Mesenchymal stem cell (in vitro differentiated cells and primary cell): ENCODE measurements around the gene AKT3.

Experiments used
- DNase-seq: peaks from one replicate; pipeline ENCODE4 v3.0.0-alpha.2; 2013
- H2AFZ ChIP-seq: one replicate; pipeline ENCODE4 v1.6.1; 2013; ENCODE audit warnings: low read depth, mild to moderate bottlenecking, control low read depth, inconsistent platforms, low read length, moderate library complexity
- H2AK5ac ChIP-seq: 2 replicates; pipeline ENCODE4 v1.6.1; 2013; ENCODE audit warnings: low read length, moderate library complexity, mild to moderate bottlenecking, inconsistent platforms; ENCODE audit not compliant: severe bottlenecking
- H2BK120ac ChIP-seq: one replicate; pipeline ENCODE4 v1.6.1; 2013; ENCODE audit warnings: low read depth, mild to moderate bottlenecking, inconsistent platforms, low read length, moderate library complexity
- H2BK12ac ChIP-seq, 2 experiments: one replicate each; pipeline ENCODE4 v1.6.1; 2013; ENCODE audit warnings: inconsistent platforms in 2 of 2, low read length in 2 of 2, mild to moderate bottlenecking in 2 of 2, moderate library complexity in 2 of 2, control low read depth in 1 of 2
- H2BK15ac ChIP-seq: one replicate; pipeline ENCODE4 v1.6.1; 2013; ENCODE audit warnings: mild to moderate bottlenecking, low read depth, inconsistent platforms; ENCODE audit not compliant: poor library complexity, severe bottlenecking
- H2BK5ac ChIP-seq: 2 replicates; pipeline ENCODE4 v1.6.1; 2013; ENCODE audit warnings: low read depth, mild to moderate bottlenecking, low read length, control low read depth, inconsistent platforms; ENCODE audit not compliant: poor library complexity, severe bottlenecking
- H3K14ac ChIP-seq, 2 experiments: one replicate each; pipeline ENCODE4 v1.6.1; 2013; ENCODE audit warnings: inconsistent platforms in 2 of 2, low read length in 2 of 2, control low read depth in 1 of 2, mild to moderate bottlenecking in 1 of 2, moderate library complexity in 1 of 2
- H3K18ac ChIP-seq, 2 experiments: one replicate each; pipeline ENCODE4 v1.6.1; 2013; ENCODE audit warnings: inconsistent platforms in 2 of 2, low read length in 2 of 2, control low read depth in 1 of 2, low read depth in 1 of 2, mild to moderate bottlenecking in 1 of 2
- H3K23ac ChIP-seq, 2 experiments: one replicate each; pipeline ENCODE4 v1.6.1; 2013; ENCODE audit warnings: inconsistent platforms in 2 of 2, low read length in 2 of 2, mild to moderate bottlenecking in 2 of 2, moderate library complexity in 2 of 2, control low read depth in 1 of 2
- H3K27ac ChIP-seq: 2 replicates; pipeline ENCODE4 v1.5.1; 2013; ENCODE audit warnings: mild to moderate bottlenecking, moderate library complexity, low read length, control low read depth, inconsistent platforms; ENCODE audit not compliant: poor library complexity, severe bottlenecking
- H3K27me3 ChIP-seq, 2 experiments: 2 replicates each; pipeline versions ENCODE4 v1.6.1 to v1.7.0; 2013; ENCODE audit warnings: low read length in 2 of 2, mild to moderate bottlenecking in 2 of 2, moderate library complexity in 2 of 2, control low read depth in 1 of 2, inconsistent platforms in 1 of 2; ENCODE audit not compliant: control insufficient read depth in 1 of 2, insufficient read depth in 1 of 2
- H3K36me3 ChIP-seq, 2 experiments: 2 replicates each; pipeline versions ENCODE4 v1.6.1 to v1.7.0; 2013; ENCODE audit warnings: low read length in 2 of 2, control low read depth in 1 of 2, inconsistent platforms in 1 of 2, low read depth in 1 of 2, mild to moderate bottlenecking in 1 of 2; ENCODE audit not compliant: insufficient read depth in 2 of 2, control insufficient read depth in 1 of 2
- H3K4ac ChIP-seq, 2 experiments: one replicate each; pipeline ENCODE4 v1.6.1; 2013; ENCODE audit warnings: inconsistent platforms in 2 of 2, low read length in 2 of 2, mild to moderate bottlenecking in 2 of 2, moderate library complexity in 2 of 2, control low read depth in 1 of 2, low read depth in 1 of 2
- H3K4me1 ChIP-seq: 2 replicates; pipeline ENCODE4 v1.6.1; 2013; ENCODE audit warnings: low read depth, low read length, control low read depth; ENCODE audit not compliant: control insufficient read depth, insufficient read depth
- H3K4me2 ChIP-seq: 2 replicates; pipeline ENCODE4 v1.6.1; 2013; ENCODE audit warnings: low read length, mild to moderate bottlenecking, inconsistent platforms; ENCODE audit not compliant: poor library complexity, severe bottlenecking
- H3K4me3 ChIP-seq, 2 experiments: 2 replicates each; pipeline versions ENCODE4 v1.5.1 to v1.7.0; 2013; ENCODE audit warnings: low read length in 2 of 2, mild to moderate bottlenecking in 2 of 2, control low read depth in 1 of 2, low read depth in 1 of 2; ENCODE audit not compliant: insufficient read depth in 1 of 2
- H3K79me1 ChIP-seq: replicated peaks from 2 replicates; pipeline ENCODE4 v1.6.1; 2013; ENCODE audit warnings: mild to moderate bottlenecking, control low read depth, low read length, inconsistent platforms; ENCODE audit not compliant: poor library complexity, severe bottlenecking
- H3K9ac ChIP-seq: 2 replicates; pipeline ENCODE4 v1.7.0; 2013; ENCODE audit warnings: mild to moderate bottlenecking, low read length, moderate library complexity
- H3K9me3 ChIP-seq: 2 replicates; pipeline ENCODE4 v1.7.0; 2013; ENCODE audit warnings: mild to moderate bottlenecking, low read length; ENCODE audit not compliant: control insufficient read depth
- H4K8ac ChIP-seq: one replicate; pipeline ENCODE4 v1.6.1; 2013; ENCODE audit warnings: inconsistent platforms, mild to moderate bottlenecking, low read length, moderate library complexity
- H4K91ac ChIP-seq: one replicate; pipeline ENCODE4 v1.6.1; 2013; ENCODE audit warnings: mild to moderate bottlenecking, low read length, inconsistent platforms
- WGBS: methylation state at CpG from one replicate; pipeline ENCODE4 v1.1.7; 2013; ENCODE audit warnings: mixed read lengths; 5-methylcytosine and 5-hydroxymethylcytosine counted together

The AKT3 gene

DNA sequence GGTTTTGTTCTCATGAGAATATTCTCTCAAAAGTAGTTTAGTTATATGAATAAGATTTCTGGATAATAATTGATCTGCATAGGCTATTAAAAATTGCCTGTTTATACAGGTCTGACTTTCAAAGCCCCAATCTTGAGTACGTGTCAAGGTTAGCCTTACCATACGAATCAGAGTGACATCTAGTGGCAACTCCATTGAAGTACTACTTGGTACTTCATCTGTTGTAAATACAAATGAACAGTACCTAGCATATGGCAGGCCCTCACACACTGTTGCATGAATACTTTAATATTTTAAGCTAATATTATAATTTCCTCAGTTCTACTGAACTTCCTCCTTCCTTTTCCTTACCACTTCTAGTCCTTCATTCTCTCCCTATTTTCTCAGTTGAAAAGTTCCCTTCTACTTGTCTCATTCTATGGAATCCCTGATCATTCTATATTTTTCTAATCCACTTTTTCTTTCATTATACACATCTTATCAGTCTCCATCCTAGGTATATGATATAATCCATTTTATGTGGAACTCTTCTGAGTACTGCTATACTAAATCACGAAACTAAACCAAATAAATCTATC, 101.2 kb downstream of the AKT3 start:
- Histone ChIP-seq H3K79me1 (peaks cover 14% of the 10 kb centered on the region), H3K4me2 (no peak overlapping the region), H3K14ac (no peak overlapping the region), H3K23ac (no peak overlapping the region), H2AFZ (no peak overlapping the region), H3K9ac (peak overlapping the region; percentile 18), H3K27ac (no peak overlapping the region), H4K91ac (no peak overlapping the region), H2AK5ac (no peak overlapping the region), H2BK12ac (no peak overlapping the region), H4K8ac (no peak overlapping the region), H3K4me3 (no peak overlapping the region), H3K9me3 (no peaks in the 10 kb centered on the region), H3K36me3 (no peaks in the 10 kb centered on the region), H2BK15ac (no peak overlapping the region), H3K4me1 (peaks cover 2% of the 10 kb centered on the region), H3K18ac (no peak overlapping the region), H3K4ac (no peak overlapping the region), H2BK5ac (no peak overlapping the region), H2BK120ac (no peak overlapping the region), H3K27me3 (no peaks in the 10 kb centered on the region)
- peak; percentile 79 for DNase-seq
- 13% methylated on average over 3 of the region's 3 CpGs for WGBS

DNA sequence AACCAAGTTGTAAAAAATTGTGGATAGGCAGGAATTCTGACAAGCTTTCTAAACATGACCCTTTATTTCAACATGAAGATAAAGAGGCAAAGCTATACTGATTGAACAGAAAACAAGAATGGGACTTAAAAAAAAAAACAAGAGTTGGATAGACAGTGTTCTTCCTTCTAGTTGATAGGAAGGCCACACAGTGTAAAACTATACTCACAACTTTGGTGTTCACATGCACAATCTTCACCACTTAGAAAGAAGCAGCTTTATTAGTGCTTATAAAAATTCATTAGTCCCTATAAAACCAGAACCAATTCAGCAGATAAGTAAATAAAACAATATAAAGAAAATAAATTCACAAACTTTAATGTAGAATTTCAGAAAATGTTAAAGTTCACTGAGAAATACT, 101.8 kb downstream of the AKT3 start:
- no peak overlapping the region for H3K23ac ChIP-seq

GRCh38 chr1:243746751-243747150, 103.3 kb downstream of the AKT3 start:
- Histone ChIP-seq H3K27me3 (no peaks in the 10 kb centered on the region), H4K8ac (no peak overlapping the region), H4K91ac (no peak overlapping the region), H2BK15ac (no peak overlapping the region), H2AFZ (no peak overlapping the region), H2BK12ac (no peak overlapping the region), H2BK5ac (no peak overlapping the region), H3K23ac (no peak overlapping the region), H3K4me1 (peaks cover 2% of the 10 kb centered on the region), H3K18ac (no peak overlapping the region), H3K36me3 (no peaks in the 10 kb centered on the region), H3K9ac (no peak overlapping the region), H3K9me3 (no peaks in the 10 kb centered on the region), H2BK120ac (no peak overlapping the region), H3K14ac (no peak overlapping the region), H3K4ac (peak overlapping the region in 1 of 2 experiments; percentile 61), H2AK5ac (no peak overlapping the region), H3K4me3 (no peak overlapping the region), H3K4me2 (no peak overlapping the region), H3K79me1 (peaks cover 13% of the 10 kb centered on the region), H3K27ac (no peak overlapping the region)
- DNase-seq: no peak

More for the DNA sequence above, 101.8 kb downstream of the AKT3 start:
- H3K9ac ChIP-seq: peak overlapping the region; percentile 18
- H2BK15ac ChIP-seq: no peak overlapping the region
- no peaks in the 10 kb centered on the region for H3K27me3 ChIP-seq
- no peak overlapping the region for H3K27ac ChIP-seq
- no peak overlapping the region for H3K4me2 ChIP-seq
- no peak overlapping the region for H2BK5ac ChIP-seq
- H3K79me1 ChIP-seq: peaks cover 16% of the 10 kb centered on the region
- H3K9me3 ChIP-seq: no peaks in the 10 kb centered on the region
- no peaks in the 10 kb centered on the region for H3K36me3 ChIP-seq
- H2BK12ac ChIP-seq: no peak overlapping the region
- H2BK120ac ChIP-seq: no peak overlapping the region
- H4K91ac ChIP-seq: no peak overlapping the region
- no peak overlapping the region for H3K4ac ChIP-seq
- peaks cover 2% of the 10 kb centered on the region for H3K4me1 ChIP-seq
- no peak overlapping the region for H4K8ac ChIP-seq
- no peak overlapping the region for H2AFZ ChIP-seq
- DNase-seq: no peak
- H2AK5ac ChIP-seq: no peak overlapping the region
- no peak overlapping the region for H3K14ac ChIP-seq
- H3K4me3 ChIP-seq: no peak overlapping the region
- H3K18ac ChIP-seq: no peak overlapping the region

DNA sequence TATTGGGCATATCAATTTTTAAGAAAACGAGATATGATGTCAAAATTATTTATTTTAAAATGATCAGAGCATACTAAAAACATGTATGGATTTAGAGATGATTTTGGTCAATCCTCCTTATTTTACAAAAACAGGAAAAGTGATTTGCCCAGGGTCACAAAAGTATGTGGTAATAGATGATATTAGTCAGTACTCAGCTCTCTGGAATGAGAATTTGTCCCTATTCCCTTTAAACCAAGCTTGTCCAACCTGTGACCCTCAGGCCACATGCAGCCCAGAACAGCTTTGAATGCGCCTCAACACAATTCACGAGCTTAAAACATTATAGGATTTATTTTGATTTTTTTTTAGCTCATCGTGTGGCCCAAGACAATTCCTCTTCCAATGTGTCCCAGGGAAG, 104.7 kb downstream of the AKT3 start:
- Histone ChIP-seq H3K14ac (no peak overlapping the region), H3K4me3 (no peak overlapping the region), H4K8ac (no peak overlapping the region), H3K4ac (no peak overlapping the region), H3K9ac (no peak overlapping the region), H2BK120ac (no peak overlapping the region), H2BK5ac (no peak overlapping the region), H3K27ac (no peak overlapping the region), H3K4me1 (no peaks in the 10 kb centered on the region), H3K23ac (no peak overlapping the region), H3K27me3 (no peaks in the 10 kb centered on the region), H3K9me3 (no peaks in the 10 kb centered on the region), H2BK12ac (no peak overlapping the region), H2BK15ac (no peak overlapping the region), H3K36me3 (no peaks in the 10 kb centered on the region), H3K79me1 (peaks cover 9% of the 10 kb centered on the region), H4K91ac (no peak overlapping the region), H3K4me2 (no peak overlapping the region), H2AK5ac (no peak overlapping the region), H3K18ac (no peak overlapping the region), H2AFZ (no peak overlapping the region)
- DNase-seq: peak; percentile 22
- 81% methylated on average over 3 of the region's 4 CpGs for WGBS
